Measurements from ENCODE around the gene CSF3. TPM values are rescaled to one million over a fixed set of nuclear protein-coding genes. Genes with fewer than 3 reads are reported as not detected.
"Not testable (repeated sequence)": the region's sequence is repeated elsewhere in the genome, so short reads cannot be mapped to it uniquely, and the experiment has no call there.

CSF3 gene
- total and polyA plus RNA-seq, 2 of the 13 experiments (the other 11 are each of a cell fraction or from before 2014, with no cell fraction given), result 0.09 TPM; not detected in 1

DNA sequence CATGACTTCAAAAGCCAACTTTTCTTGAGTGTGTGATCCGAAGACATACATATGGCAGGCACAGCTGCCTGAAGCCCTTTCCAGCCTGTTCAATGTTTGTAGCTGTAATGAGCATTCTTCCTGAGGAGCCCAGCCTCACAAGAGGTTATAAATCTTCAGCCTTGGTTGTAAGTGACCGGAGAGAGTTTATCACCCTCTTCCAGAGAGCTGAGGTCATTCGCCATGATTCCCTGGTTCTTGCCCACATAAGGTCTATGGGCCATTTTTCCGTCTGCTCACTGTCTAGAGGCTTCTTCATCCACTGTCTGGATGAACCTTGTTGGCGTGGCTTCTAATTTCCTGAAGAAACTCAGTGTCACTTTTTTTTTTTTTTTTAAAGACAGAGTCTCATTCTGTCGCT lies 9.7 kb upstream of the CSF3 start:
- in situ Hi-C loops (cut with HindIII; ENCODE audit: extremely low pct_ligation_motif_present, low pct_unique_long_range_greater_than_20kb) (no loop called here), intact Hi-C loops (cut with micrococcal nuclease; ENCODE audit: unreplicated experiment) (no loop called here)
- FAIRE-seq (no peak), DNase-seq (ENCODE audit: low spot score) (no peak), ATAC-seq (no peak)
- no peak overlapping the region for H3K4me2 ChIP-seq (ENCODE audit: low read depth, low read length)
- ChIA-PET CTCF (ENCODE audit: low intra/inter-chr PET ratio, low total read pairs) (no interaction called here), POLR2A (interaction anchor here (1.7 kb wide), 1 partner anchor 25 kb away, joined by 7 read pairs; the partner anchor contains the start of gene PSMD3)
- H3K27me3 ChIP-seq (ENCODE audit: control insufficient read depth in 1 of 2, insufficient read depth in 2 of 2, low read length in 2 of 2), result no peaks in the 10 kb centered on the region
- peaks cover 20% of the 10 kb centered on the region for H3K4me1 ChIP-seq (ENCODE audit: insufficient read depth, low read length)
- H2AFZ ChIP-seq (ENCODE audit: low read length), result no peak overlapping the region
- H3K27ac ChIP-seq (ENCODE audit: extremely low read length, insufficient read depth, low read length), result no peak overlapping the region
- no peaks in the 10 kb centered on the region for H3K9me3 ChIP-seq (ENCODE audit: low read length)
- BruUV-seq (replicated peaks), result no TSS peak
- TF ChIP-seq, protein P1, sequence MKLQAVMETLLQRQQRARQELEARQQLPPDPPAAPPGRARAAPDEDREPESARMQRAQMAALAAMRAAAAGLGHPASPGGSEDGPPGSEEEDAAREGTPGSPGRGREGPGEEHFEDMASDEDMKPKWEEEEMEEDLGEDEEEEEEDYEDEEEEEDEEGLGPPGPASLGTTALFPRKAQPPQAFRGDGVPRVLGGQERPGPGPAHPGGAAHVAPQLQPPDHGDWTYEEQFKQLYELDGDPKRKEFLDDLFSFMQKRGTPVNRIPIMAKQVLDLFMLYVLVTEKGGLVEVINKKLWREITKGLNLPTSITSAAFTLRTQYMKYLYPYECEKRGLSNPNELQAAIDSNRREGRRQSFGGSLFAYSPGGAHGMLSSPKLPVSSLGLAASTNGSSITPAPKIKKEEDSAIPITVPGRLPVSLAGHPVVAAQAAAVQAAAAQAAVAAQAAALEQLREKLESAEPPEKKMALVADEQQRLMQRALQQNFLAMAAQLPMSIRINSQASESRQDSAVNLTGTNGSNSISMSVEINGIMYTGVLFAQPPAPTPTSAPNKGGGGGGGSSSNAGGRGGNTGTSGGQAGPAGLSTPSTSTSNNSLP (IDR thresholded peaks at IDR 0.05; ENCODE audit: low read depth, low read length), result no peak
- TF ChIP-seq GLMP (CRISPR knock-in tag; IDR thresholded peaks at IDR 0.05; ENCODE audit: borderline replicate concordance) (no peak), ZFY (CRISPR knock-in tag; IDR thresholded peaks at IDR 0.05) (no peak), MYNN (CRISPR knock-in tag; IDR thresholded peaks at IDR 0.05; ENCODE audit: low read depth) (no peak)
- H3K79me2 ChIP-seq (ENCODE audit: insufficient read depth, low read length), result no peaks in the 10 kb centered on the region
- no peaks in the 10 kb centered on the region for H3K36me3 ChIP-seq (replicated peaks in 1 of 2; ENCODE audit: control insufficient read depth in 1 of 2, insufficient read depth in 2 of 2, low read length in 2 of 2)
- 84% methylated on average over 6 of the region's 6 CpGs for WGBS (ENCODE audit: low lambda C conversion rate)
- H3K4me3 ChIP-seq (replicated peaks in 1 of 3; ENCODE audit: insufficient read depth in 1 of 3, low read depth in 2 of 3, low read length in 3 of 3), result no peak overlapping the region
- H4K20me1 ChIP-seq (ENCODE audit: insufficient read depth, low read length), result no peaks in the 10 kb centered on the region
- H3K9ac ChIP-seq (ENCODE audit: insufficient read depth, low read depth, low read length), result no peak overlapping the region

GRCh38 chr17:40010946-40011500 lies 4.2 kb upstream of the CSF3 start:
- H3K36me3 ChIP-seq (replicated peaks in 1 of 2; ENCODE audit: control insufficient read depth in 1 of 2, insufficient read depth in 2 of 2, low read length in 2 of 2); H3K9me3 ChIP-seq (ENCODE audit: low read length); H3K4me3 ChIP-seq (replicated peaks in 1 of 3; ENCODE audit: insufficient read depth in 1 of 3, low read depth in 2 of 3, low read length in 3 of 3); H3K27ac ChIP-seq (ENCODE audit: extremely low read length, insufficient read depth, low read length); DNase-seq (ENCODE audit: low spot score); BruUV-seq (replicated peaks); H3K9ac ChIP-seq (ENCODE audit: insufficient read depth, low read depth, low read length); CTCF ChIA-PET (ENCODE audit: low intra/inter-chr PET ratio, low total read pairs); H3K79me2 ChIP-seq (ENCODE audit: insufficient read depth, low read length); FAIRE-seq; H4K20me1 ChIP-seq (ENCODE audit: insufficient read depth, low read length); H2AFZ ChIP-seq (ENCODE audit: low read length); H3K27me3 ChIP-seq (ENCODE audit: control insufficient read depth in 1 of 2, insufficient read depth in 2 of 2, low read length in 2 of 2); intact Hi-C loops (cut with micrococcal nuclease; ENCODE audit: unreplicated experiment); ATAC-seq; H3K4me2 ChIP-seq (ENCODE audit: low read depth, low read length): not testable (repeated sequence)
- WGBS (ENCODE audit: low lambda C conversion rate), result 85% methylated on average over 24 of the region's 38 CpGs
- in situ Hi-C loops (cut with HindIII; ENCODE audit: extremely low pct_ligation_motif_present, low pct_unique_long_range_greater_than_20kb), result loop anchor here (10.0 kb wide), 1 partner anchor 274 kb away; the partner anchor contains the start of gene CDC6
- peaks cover 28% of the 10 kb centered on the region for H3K4me1 ChIP-seq (ENCODE audit: insufficient read depth, low read length)
- POLR2A ChIA-PET, result interaction anchor here (0.7 to 1.4 kb wide), 2 partner anchors 31 to 242 kb away, joined by 3 read pairs; no protein-coding TSS in a partner anchor

Data from HepG2 (cell line).